ENCODE data around the gene ABCD2.
"Not testable (repeated sequence)": the region's sequence is repeated elsewhere in the genome, so short reads cannot be mapped to it uniquely, and the experiment has no call there.

ABCD2 gene

DNA sequence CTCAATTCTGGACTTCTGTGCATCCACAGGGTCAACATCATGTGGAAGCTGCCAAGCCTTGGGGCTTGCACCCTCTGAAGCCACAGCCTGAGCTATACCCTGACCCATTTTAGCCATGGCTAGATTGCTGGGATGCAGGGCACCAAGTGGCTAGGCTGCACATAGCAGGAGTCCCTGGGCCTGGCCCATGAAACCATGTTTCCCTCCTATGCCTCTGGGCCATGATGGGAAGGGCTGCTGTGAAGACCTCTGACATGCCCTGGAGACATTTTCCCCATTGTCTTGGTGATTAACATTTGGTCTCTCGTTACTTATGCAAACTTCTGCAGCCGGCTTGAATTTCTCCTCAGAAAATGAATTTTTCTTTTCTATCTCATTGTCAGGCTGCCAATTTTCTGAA is 92.6 kb downstream of the ABCD2 start:
- TF ChIP-seq POLR2AphosphoS5 (IDR thresholded peaks at IDR 0.05; ENCODE audit: low read depth) (no peak), GABPA (IDR thresholded peaks at IDR 0.05; ENCODE audit: low read depth) (no peak), SPI1 (IDR thresholded peaks at IDR 0.05; ENCODE audit: borderline replicate concordance, low read depth) (no peak)
- TF ChIP-seq, protein P1, sequence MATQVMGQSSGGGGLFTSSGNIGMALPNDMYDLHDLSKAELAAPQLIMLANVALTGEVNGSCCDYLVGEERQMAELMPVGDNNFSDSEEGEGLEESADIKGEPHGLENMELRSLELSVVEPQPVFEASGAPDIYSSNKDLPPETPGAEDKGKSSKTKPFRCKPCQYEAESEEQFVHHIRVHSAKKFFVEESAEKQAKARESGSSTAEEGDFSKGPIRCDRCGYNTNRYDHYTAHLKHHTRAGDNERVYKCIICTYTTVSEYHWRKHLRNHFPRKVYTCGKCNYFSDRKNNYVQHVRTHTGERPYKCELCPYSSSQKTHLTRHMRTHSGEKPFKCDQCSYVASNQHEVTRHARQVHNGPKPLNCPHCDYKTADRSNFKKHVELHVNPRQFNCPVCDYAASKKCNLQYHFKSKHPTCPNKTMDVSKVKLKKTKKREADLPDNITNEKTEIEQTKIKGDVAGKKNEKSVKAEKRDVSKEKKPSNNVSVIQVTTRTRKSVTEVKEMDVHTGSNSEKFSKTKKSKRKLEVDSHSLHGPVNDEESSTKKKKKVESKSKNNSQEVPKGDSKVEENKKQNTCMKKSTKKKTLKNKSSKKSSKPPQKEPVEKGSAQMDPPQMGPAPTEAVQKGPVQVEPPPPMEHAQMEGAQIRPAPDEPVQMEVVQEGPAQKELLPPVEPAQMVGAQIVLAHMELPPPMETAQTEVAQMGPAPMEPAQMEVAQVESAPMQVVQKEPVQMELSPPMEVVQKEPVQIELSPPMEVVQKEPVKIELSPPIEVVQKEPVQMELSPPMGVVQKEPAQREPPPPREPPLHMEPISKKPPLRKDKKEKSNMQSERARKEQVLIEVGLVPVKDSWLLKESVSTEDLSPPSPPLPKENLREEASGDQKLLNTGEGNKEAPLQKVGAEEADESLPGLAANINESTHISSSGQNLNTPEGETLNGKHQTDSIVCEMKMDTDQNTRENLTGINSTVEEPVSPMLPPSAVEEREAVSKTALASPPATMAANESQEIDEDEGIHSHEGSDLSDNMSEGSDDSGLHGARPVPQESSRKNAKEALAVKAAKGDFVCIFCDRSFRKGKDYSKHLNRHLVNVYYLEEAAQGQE (IDR thresholded peaks at IDR 0.05; ENCODE audit: insufficient replicate concordance, low read depth): no peak
- TF ChIP-seq, protein P2, sequence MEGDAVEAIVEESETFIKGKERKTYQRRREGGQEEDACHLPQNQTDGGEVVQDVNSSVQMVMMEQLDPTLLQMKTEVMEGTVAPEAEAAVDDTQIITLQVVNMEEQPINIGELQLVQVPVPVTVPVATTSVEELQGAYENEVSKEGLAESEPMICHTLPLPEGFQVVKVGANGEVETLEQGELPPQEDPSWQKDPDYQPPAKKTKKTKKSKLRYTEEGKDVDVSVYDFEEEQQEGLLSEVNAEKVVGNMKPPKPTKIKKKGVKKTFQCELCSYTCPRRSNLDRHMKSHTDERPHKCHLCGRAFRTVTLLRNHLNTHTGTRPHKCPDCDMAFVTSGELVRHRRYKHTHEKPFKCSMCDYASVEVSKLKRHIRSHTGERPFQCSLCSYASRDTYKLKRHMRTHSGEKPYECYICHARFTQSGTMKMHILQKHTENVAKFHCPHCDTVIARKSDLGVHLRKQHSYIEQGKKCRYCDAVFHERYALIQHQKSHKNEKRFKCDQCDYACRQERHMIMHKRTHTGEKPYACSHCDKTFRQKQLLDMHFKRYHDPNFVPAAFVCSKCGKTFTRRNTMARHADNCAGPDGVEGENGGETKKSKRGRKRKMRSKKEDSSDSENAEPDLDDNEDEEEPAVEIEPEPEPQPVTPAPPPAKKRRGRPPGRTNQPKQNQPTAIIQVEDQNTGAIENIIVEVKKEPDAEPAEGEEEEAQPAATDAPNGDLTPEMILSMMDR (IDR thresholded peaks at IDR 0.05; ENCODE audit: insufficient read depth, low read length): no peak

DNA sequence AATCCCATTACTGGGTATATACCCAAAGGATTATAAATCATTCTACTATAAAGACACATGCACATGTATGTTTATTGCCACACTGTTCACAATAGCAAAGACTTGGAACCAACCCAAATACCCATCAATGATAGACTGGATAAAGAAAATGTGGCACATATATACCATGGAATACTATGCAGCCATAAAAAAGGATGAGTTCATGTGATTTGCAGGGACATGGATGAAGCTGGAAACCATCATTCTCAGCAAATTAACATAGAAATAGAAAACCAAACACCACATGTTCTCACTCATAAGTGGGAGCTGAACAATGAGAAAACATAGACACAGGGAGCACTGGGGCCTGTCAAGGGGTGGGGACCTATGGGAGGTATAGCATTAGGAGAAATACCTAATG is 97.4 kb downstream of the ABCD2 start:
- not testable (repeated sequence) for H3K4me3 ChIP-seq (replicated peaks; ENCODE audit: insufficient read depth, low read length); DNase-seq (ENCODE audit: low read depth in 1 of 2, low spot score in 1 of 2); H3K27ac ChIP-seq (replicated peaks); H3K27me3 ChIP-seq (ENCODE audit: insufficient read depth, poor library complexity, severe bottlenecking)

More for the DNA sequence above, 92.6 kb downstream of the ABCD2 start:
- Histone ChIP-seq H3K27ac (replicated peaks) (no peak overlapping the region), H3K27me3 (ENCODE audit: insufficient read depth, poor library complexity, severe bottlenecking) (no peaks in the 10 kb centered on the region), H3K4me3 (replicated peaks; ENCODE audit: insufficient read depth, low read length) (no peak overlapping the region)
- DNase-seq (ENCODE audit: low read depth in 1 of 2, low spot score in 1 of 2): no peak

DNA sequence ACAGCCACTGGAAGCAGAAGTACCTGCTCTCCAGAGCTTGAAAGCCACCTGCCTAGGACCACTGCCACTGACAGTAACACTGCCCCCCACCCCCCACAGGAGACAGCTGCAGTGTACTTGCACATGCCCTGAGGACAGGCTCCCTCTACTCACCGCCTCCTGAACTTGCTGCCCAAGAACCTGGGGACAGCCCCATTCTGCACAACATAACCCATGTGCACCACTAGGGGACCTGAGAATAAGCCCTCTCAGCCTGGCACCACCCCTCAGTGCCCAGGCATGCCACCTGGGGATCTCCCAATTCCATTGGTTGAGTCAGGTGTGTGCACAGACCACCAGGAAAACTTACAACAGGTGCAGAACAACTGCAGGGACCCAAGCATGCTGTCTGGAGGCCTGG is 109.6 kb downstream of the ABCD2 start:
- no peak overlapping the region for H3K4me3 ChIP-seq (replicated peaks; ENCODE audit: insufficient read depth, low read length)
- no peak overlapping the region for H3K27ac ChIP-seq (replicated peaks)
- H3K27me3 ChIP-seq (ENCODE audit: insufficient read depth, poor library complexity, severe bottlenecking): no peaks in the 10 kb centered on the region
- no peak for DNase-seq (ENCODE audit: low read depth in 1 of 2, low spot score in 1 of 2)
- TF ChIP-seq GABPA (IDR thresholded peaks at IDR 0.05; ENCODE audit: low read depth) (no peak), POLR2AphosphoS5 (IDR thresholded peaks at IDR 0.05; ENCODE audit: low read depth) (no peak), SPI1 (IDR thresholded peaks at IDR 0.05; ENCODE audit: borderline replicate concordance, low read depth) (no peak)
- TF ChIP-seq, protein P2 (IDR thresholded peaks at IDR 0.05; ENCODE audit: insufficient read depth, low read length): no peak
- TF ChIP-seq, protein P1 (IDR thresholded peaks at IDR 0.05; ENCODE audit: insufficient replicate concordance, low read depth): no peak

DNA sequence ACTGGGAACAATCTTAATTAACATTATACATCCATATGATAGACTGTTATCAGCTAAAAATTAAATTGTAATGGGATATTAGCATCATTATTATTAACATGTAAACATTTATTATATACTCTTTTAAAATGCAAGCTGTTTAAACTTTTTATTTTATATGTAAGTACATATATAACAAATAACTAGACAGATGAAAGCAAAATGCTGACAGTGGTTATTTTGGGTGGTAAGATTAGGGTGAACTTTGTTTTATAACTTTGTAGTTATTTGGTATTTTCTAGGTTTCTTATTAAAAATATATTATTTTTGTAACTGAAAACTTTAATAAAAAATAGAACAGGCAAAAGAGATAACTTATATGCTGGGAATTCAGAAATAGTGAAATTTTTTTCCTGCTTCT is 114.0 kb downstream of the ABCD2 start:
- peaks cover 2% of the 10 kb centered on the region for H3K27me3 ChIP-seq (ENCODE audit: insufficient read depth, poor library complexity, severe bottlenecking)
- no peak for DNase-seq (ENCODE audit: low read depth in 1 of 2, low spot score in 1 of 2)
- no peak overlapping the region for H3K27ac ChIP-seq (replicated peaks)
- no peak for TF ChIP-seq SPI1 (IDR thresholded peaks at IDR 0.05; ENCODE audit: borderline replicate concordance, low read depth)
- TF ChIP-seq POLR2AphosphoS5 (IDR thresholded peaks at IDR 0.05; ENCODE audit: low read depth): no peak
- TF ChIP-seq, protein P1 (IDR thresholded peaks at IDR 0.05; ENCODE audit: insufficient replicate concordance, low read depth): no peak
- TF ChIP-seq GABPA (IDR thresholded peaks at IDR 0.05; ENCODE audit: low read depth): no peak
- TF ChIP-seq, protein P2 (IDR thresholded peaks at IDR 0.05; ENCODE audit: insufficient read depth, low read length): no peak
- H3K4me3 ChIP-seq (replicated peaks; ENCODE audit: insufficient read depth, low read length): no peak overlapping the region
